GM18505 (cell line): ENCODE data around the gene CCDC6.

ENCODE experiments used
- ATAC-seq: cut with Tn5 transposase; IDR thresholded peaks from one replicate; pipeline ENCODE4 v1.9.1; 2021; ENCODE audit not compliant: unreplicated experiment
- POLR2A ChIP-seq: IDR thresholded peaks from 4 replicates; pipeline ENCODE4 v1.6.1; 2011; ENCODE audit warnings: borderline replicate concordance; ENCODE audit not compliant: insufficient read depth, insufficient read length; ENCODE audit errors: extremely low read depth

Gene CCDC6

DNA sequence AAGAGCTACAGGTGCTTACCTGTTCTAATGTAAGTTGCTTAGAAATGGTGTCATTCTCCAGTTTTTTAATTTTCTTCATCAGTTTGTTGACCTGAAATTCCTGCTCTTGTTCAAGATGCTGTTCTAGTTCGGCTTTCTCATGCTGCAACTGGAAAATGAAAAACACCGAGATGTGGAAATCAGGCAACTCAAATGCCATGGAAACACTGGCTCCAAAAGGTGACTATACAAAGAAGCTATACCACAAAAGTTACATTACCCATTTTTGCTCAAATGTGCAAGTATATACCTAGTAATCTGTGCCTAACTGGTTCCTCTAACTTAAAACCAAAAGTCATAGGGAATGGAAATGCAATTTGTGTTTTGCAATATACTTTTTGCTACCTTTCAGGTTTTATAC, 73.8 kb downstream of the CCDC6 start:
- TF ChIP-seq POLR2A, result no peak
- ATAC-seq, result no peak

DNA sequence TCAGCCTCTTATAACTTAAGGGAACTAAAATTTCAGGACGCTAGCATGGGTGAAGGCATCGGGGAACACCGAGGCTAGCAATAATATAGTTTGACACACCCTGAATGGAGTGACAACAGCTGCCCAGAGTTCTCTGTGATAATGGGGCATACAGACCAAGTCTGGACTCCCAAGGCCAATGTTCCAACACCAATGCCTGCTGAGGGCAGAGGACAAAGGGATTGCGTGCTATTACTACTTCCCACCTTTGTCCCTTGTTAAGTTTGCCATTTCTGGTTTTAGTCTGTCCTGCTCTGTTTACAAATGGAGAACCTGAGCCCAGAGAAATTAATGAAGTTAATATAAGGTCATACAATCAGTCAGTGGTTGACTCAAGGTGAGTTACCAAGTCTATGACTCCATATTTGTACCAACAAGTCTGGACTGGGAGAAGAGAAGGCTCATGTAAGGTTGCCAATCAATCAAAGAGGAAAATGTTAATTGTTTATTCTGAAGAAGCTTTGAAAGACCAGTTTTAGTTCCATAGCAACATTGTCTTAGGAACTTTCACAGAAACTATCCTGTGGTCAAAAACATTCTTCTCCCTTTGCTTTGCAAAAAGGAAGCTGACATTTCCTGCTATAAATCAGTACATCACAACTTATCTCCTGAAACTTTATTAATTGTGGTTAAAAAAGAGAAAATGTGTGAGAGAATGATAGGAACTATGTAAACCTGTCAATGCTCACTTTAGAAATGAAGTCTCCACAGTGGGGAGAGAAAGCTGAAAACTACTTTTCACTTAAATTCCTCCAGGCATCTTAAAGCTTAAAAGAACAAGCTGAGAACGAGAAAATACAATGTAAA, 74.5 kb downstream of the CCDC6 start:
- TF ChIP-seq POLR2A, result no peak
- no peak for ATAC-seq

DNA sequence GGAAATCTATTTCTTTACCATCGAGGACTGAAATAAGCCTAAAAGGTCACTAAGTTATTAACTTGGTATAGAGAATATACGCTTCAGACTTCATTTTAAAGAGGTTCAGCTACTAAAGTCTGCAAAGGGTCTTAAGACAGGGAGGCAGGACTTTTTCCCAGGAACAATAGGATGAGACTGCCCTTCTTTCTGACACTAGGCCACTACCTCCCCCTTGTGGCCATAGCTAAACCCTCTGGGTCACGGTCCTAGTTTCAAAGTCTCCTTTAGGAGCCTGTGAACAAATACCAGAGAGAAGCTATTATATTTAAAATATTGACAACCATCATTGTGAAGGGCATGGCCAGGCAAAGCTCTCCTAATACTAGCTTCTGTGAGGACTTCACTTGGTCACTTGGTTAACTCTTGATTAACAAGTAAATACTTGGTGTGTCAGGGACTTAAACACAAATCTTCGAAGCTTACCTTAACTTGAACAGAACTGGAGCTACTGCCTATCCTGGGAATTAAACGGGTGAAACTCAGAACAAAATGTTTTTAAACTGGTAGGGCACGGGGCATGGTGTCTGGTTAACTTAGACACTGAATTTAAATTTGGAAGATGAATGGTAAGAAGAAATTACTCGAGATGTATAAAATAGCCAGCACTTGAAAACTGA, 75.6 kb downstream of the CCDC6 start:
- ATAC-seq, result no peak
- no peak for TF ChIP-seq POLR2A

DNA sequence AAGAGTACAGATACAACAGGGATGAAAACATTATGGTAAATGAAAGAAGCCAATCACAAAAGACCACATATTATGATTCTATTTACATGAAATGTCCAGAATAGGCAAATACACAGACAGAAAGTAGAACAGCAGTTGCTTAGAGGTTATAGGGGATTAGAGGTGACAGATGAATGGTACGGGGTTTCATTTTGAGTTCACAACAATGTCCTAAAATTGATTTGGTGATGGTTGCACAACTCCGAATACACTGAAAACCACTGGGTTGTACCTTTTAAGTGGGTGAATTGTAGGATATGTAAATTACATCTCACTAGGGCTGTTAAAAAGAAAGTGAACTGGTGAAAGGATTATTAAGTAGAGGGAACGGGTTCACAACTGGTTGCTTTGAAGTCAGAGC, 76.8 kb downstream of the CCDC6 start:
- TF ChIP-seq POLR2A, result no peak
- ATAC-seq, result peak; percentile 60

DNA sequence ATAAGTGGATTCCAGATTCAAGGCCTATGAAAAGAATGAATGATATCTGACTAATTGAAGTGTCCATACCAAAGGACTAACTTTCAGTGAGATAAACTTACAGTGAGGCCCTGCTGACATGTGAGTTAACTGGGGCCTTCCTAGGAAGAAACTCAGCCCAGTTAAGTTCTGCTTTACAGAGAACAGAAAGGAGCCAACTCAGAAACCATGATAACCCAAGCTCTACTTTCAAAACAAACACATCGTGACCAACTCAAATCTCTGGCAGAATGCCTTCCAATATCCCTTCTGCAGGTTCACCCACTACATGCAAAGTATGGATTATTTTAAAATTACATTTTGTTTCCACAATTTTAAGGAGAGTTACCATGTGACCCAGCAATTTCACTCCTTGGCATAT, 77.3 kb downstream of the CCDC6 start:
- no peak for ATAC-seq
- no peak for TF ChIP-seq POLR2A

DNA sequence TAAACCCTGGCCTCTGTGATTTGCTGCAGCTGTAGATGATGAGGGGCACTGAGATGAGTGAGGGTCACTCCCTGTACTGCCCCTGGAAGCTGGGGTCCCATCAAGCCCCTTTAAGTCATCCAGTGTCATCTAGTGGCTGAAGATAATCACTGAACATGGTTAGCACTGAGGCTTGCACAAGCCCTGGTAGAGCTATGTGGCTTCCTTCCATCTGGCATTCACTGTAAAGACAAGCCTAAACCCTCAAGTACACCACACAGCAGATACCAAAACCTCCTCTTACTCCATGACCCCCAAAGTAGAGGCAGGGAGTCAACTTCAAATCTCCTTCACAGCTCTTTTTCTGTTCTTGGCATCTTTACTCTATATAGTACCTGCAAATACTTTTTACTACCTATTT, 80.4 kb downstream of the CCDC6 start:
- no peak for ATAC-seq
- no peak for TF ChIP-seq POLR2A

DNA sequence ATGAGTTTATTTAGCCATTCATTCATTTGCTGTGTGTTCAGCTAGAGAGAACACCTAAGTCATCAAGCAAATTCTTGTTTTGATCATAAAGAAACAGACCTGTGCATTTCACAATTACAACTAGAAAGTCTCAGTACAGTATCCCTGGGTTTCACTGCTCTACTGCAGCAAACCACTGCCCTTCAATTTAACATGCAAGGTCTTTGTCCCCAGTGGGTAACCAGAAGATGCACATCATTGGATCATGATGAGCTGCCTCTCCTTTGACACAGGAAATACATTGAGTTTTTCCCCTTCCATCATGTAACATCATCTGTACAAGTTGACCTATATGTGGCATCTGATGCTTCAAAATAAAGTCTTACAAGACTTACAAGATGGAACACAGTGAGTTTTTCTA, 82.6 kb downstream of the CCDC6 start:
- no peak for TF ChIP-seq POLR2A
- no peak for ATAC-seq

DNA sequence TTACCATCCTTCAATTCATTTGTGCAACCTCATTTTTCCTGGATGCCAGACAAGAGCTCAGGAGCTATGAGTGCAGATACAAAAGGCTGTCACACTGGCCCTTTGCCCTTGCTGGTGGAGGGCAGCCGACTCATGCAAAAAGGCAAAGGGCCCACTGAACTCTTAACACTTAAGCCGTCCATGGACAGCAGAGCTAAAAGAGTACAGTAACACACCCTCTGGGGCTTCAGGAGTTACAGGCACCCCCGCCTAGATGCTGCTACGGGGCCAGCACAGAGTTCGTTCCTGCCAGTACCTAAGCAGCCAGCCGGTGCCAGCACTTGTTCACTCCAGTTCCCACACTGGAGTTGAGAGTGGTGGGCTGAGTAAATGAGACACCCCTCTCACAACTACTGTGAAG, 83.2 kb downstream of the CCDC6 start:
- no peak for ATAC-seq
- TF ChIP-seq POLR2A, result no peak

DNA sequence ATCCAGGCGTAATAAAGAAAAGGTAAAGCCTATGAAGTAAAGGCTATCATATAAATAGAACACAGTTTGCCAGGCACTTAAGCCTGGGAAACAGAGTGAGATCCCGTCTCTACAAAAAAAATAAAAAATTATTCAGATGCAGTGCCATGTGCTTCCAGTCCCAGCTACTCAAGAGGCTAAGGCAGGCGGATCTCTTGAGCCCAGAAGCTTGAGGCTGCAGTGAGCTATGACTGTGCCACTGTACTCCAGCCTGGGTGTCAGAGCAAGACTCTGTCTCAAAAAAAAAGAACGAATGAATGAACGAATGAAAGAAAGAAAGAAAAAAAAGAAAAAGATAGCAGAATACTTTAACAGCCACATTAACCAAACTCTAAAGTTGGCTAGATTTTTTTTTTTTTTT, 85.9 kb downstream of the CCDC6 start:
- no peak for TF ChIP-seq POLR2A
- ATAC-seq, result no peak

DNA sequence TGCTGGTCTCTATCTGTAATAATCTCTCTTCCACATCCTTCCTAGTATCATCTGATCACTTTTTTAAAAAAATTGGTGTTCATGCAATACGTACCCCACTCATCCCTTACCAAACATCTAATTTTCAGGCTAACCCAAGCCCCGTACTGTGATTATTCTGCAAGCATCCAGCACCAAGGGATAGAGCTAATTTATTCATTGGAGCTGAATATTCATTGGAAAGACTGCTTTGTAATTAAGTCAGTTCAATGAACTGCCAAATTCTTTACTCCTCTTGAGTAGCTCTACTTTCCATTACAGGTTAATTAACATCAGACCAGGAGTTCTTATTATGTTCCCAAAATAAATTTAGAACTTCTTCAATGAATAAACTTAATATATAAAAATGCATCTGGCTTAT, 86.7 kb downstream of the CCDC6 start:
- no peak for ATAC-seq
- no peak for TF ChIP-seq POLR2A

DNA sequence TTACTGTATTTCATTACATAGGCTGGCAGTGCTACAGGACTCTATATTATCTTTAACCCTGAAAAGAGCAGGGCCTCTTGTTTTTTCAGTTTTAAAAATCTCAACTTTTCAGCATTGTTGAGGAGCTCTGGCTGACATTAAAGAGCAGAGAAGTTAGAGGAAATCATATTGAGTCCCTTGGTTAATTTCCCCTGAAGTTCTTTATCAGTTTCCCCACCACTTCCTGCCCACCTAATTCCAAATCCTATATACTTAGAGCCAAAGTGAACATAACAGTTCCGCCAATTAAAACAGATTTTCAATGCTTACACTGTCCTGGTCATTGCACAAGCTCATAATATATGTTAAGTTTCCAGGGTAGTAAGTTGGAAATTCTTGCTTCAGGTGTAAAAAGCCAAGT, 87.1 kb downstream of the CCDC6 start:
- TF ChIP-seq POLR2A, result no peak

DNA sequence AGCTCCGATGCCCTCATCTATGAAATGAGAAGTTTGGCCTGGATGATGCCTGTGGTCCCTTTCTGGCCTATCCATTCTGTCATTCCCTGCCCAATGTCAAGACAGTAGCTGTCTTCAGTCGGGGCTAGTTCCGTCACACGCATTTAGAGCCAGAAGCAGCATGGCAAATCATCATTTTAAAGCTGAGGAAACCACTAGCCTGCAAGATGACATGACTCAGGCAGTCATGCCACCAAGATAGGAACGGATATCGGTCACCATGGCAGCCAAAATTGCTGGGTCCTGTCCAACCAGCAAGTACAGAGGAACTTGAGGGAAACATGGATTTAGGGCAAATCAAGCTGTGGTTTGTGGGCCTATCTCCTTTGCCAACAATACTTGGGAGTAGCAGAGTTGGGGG, 88.6 kb downstream of the CCDC6 start:
- TF ChIP-seq POLR2A, result no peak
- ATAC-seq, result no peak

More for the DNA sequence above, 87.1 kb downstream of the CCDC6 start:
- no peak for ATAC-seq

DNA sequence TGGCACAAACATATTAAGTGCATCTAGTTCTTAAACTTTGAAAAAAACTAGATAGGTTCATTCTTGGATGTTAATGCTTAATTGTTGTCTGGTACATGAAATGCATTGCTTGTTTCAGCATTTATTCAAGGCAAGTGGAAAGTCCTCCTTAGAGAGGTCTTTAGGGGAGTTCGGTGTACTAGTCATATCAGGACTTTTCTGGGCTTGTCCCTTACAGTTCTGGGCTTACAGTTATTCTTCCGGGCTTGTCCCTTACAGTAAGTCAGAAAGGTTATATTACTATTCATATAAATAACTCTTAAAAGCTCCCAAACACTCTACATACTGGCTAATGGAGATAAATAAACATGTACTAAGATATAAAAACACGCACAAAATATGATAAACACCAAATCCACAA, 91.5 kb downstream of the CCDC6 start:
- no peak for ATAC-seq
- TF ChIP-seq POLR2A, result no peak

DNA sequence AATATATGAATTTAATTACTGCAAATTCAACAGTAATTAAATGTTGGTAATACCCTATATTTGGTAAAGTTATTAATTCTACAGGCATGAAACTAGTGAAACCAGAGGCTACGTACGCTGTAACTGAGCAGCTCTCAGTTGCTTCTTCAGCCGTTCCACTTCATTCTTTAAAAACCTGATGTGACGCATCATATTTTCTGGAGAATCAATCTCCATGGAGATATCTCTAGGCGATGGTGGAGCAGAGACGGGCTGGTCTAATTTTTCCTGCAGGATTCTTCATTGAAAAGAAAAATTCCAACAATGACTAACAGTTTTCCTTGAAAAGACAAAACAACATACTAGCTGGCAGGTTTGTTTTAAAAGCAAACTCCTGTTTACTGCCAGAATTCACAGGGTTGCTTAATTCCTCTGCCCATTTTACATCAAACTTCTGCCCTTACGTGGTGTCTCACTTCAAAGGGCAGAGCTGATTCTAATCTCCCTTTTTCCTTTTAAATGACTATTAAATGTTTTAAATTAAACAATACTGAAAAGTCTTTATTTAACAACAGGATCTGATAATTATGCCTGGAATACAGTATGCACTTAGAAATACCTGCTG, 93.7 kb downstream of the CCDC6 start:
- TF ChIP-seq POLR2A, result no peak
- ATAC-seq, result no peak

DNA sequence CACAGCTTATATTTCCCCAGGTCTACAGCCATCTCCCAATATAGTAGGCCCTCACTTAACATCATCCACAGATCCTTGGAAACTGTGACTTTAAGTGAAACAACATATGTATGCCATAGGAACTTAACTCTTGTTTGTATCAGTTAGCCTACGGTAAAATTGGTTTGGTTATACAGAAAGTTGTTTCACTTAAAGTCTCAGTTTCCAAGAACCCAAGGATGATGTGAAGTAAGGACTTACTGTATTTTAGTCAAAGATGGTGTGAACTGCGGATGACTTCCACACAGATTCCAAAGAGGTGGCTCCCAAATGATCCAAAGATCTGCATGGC, 96.7 kb downstream of the CCDC6 start:
- TF ChIP-seq POLR2A, result no peak
- ATAC-seq, result no peak
